ENCODE results near the gene FBXO31. TPM values are rescaled to one million over a fixed set of nuclear protein-coding genes. Genes with fewer than 3 reads are reported as not detected.

The FBXO31 gene
- total RNA-seq, 1 donor from 2014 or later, result 34.7 TPM

DNA sequence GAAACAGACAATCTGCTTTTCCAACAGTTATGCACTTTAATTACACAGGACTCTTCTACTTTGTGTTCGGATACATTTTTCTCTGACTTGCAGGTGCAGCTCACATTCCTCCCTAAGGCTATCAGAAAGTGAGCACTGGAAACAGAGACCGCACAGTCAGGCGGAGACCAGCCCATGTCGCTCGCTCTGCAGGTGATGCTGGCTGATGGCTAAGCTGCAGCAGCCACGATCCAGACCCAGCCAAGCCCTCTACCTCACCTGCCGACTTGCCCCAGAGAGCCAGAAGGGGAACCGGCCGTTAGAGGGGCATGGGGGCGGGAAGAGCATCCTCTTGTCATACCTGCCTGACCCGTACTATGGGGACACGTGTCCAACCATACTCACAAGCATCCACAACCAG lies 42.4 kb upstream of the FBXO31 start:
- Mint-ChIP-seq H3K4me1 (ENCODE audit: unreplicated experiment) (peaks cover 18% of the 10 kb centered on the region), H3K27ac (ENCODE audit: unreplicated experiment) (no peak overlapping the region), H3K9me3 (ENCODE audit: unreplicated experiment) (no peaks in the 10 kb centered on the region), H3K27me3 (ENCODE audit: unreplicated experiment) (no peaks in the 10 kb centered on the region), H3K36me3 (ENCODE audit: unreplicated experiment) (peaks cover 41% of the 10 kb centered on the region), H3K4me3 (ENCODE audit: unreplicated experiment) (no peak overlapping the region)
- TF ChIP-seq CTCF (IDR thresholded peaks at IDR 0.05), result no peak
- DNase-seq (ENCODE audit: extremely low spot score, unreplicated experiment), result no peak

- Mint-ChIP-seq H3K9me3 (ENCODE audit: unreplicated experiment) (no peaks in the 10 kb centered on the region), H3K27ac (ENCODE audit: unreplicated experiment) (peak overlapping the region; percentile 68), H3K36me3 (ENCODE audit: unreplicated experiment) (peaks cover 41% of the 10 kb centered on the region), H3K27me3 (ENCODE audit: unreplicated experiment) (no peaks in the 10 kb centered on the region), H3K4me3 (ENCODE audit: unreplicated experiment) (no peak overlapping the region), H3K4me1 (ENCODE audit: unreplicated experiment) (peaks cover 16% of the 10 kb centered on the region)
- DNase-seq (ENCODE audit: extremely low spot score, unreplicated experiment), result no peak
- no peak for TF ChIP-seq CTCF (IDR thresholded peaks at IDR 0.05)
These were observed 40.7 kb upstream of the FBXO31 start for GRCh38 chr16:87424266-87424665.

DNA sequence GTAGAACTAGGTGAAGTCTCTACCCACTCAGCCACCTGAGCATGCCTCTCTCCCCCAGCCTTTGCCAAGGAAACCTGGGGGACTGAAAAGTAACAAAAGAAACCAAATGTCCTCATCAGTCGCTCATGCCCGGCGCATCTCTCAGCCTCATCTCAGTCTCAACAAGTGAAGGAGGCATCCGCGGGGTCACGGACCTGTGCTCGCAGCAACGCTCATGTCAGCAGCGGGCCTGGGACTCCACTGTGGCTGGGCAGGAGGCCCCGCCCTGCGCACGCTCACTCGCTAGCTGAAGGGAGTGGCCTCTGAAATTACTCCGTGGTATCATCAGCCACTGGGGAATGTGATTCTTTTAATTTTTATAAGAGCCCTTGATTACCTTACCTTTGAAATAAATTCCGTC lies 39.9 kb upstream of the FBXO31 start:
- TF ChIP-seq CTCF (IDR thresholded peaks at IDR 0.05), result no peak
- no peaks in the 10 kb centered on the region for H3K27me3 Mint-ChIP-seq (ENCODE audit: unreplicated experiment)
- peaks cover 15% of the 10 kb centered on the region for H3K4me1 Mint-ChIP-seq (ENCODE audit: unreplicated experiment)
- no peak overlapping the region for H3K27ac Mint-ChIP-seq (ENCODE audit: unreplicated experiment)
- peaks cover 38% of the 10 kb centered on the region for H3K36me3 Mint-ChIP-seq (ENCODE audit: unreplicated experiment)
- no peak overlapping the region for H3K4me3 Mint-ChIP-seq (ENCODE audit: unreplicated experiment)
- no peaks in the 10 kb centered on the region for H3K9me3 Mint-ChIP-seq (ENCODE audit: unreplicated experiment)
- DNase-seq (ENCODE audit: extremely low spot score, unreplicated experiment), result no peak

- Mint-ChIP-seq H3K9me3 (ENCODE audit: unreplicated experiment) (no peaks in the 10 kb centered on the region), H3K36me3 (ENCODE audit: unreplicated experiment) (peaks cover 42% of the 10 kb centered on the region), H3K27ac (ENCODE audit: unreplicated experiment) (no peak overlapping the region), H3K4me1 (ENCODE audit: unreplicated experiment) (peaks cover 15% of the 10 kb centered on the region), H3K27me3 (ENCODE audit: unreplicated experiment) (no peaks in the 10 kb centered on the region), H3K4me3 (ENCODE audit: unreplicated experiment) (no peak overlapping the region)
- TF ChIP-seq CTCF (IDR thresholded peaks at IDR 0.05), result no peak
- no peak for DNase-seq (ENCODE audit: extremely low spot score, unreplicated experiment)
These were observed 38.5 kb upstream of the FBXO31 start for GRCh38 chr16:87422106-87422505.

- peaks cover 45% of the 10 kb centered on the region for H3K36me3 Mint-ChIP-seq (ENCODE audit: unreplicated experiment)
- no peaks in the 10 kb centered on the region for H3K27me3 Mint-ChIP-seq (ENCODE audit: unreplicated experiment)
- H3K4me1 Mint-ChIP-seq (ENCODE audit: unreplicated experiment), result peaks cover 15% of the 10 kb centered on the region
- no peaks in the 10 kb centered on the region for H3K9me3 Mint-ChIP-seq (ENCODE audit: unreplicated experiment)
- TF ChIP-seq CTCF (IDR thresholded peaks at IDR 0.05), result no peak
- DNase-seq (ENCODE audit: extremely low spot score, unreplicated experiment), result no peak
- no peak overlapping the region for H3K4me3 Mint-ChIP-seq (ENCODE audit: unreplicated experiment)
- H3K27ac Mint-ChIP-seq (ENCODE audit: unreplicated experiment), result no peak overlapping the region
These were observed 37.7 kb upstream of the FBXO31 start for GRCh38 chr16:87421003-87421912.

Measured in osteocyte (in vitro differentiated cells).